Large intestine (tissue), 3 donors: ENCODE results near the gene MLLT3. TPM values are rescaled to one million over a fixed set of nuclear protein-coding genes. Genes with fewer than 3 reads are reported as not detected.

Experiments used
- DNase-seq, 2 donors: peaks; one replicate each; pipeline versions ENCODE4 v3.0.0 to v3.0.0-alpha.2; 2013
- H3K27ac ChIP-seq: one replicate; pipeline ENCODE4 v1.5.1; 2013; ENCODE audit warnings: low read length
- H3K27me3 ChIP-seq: 2 replicates; pipeline ENCODE4 v1.6.1; 2013; ENCODE audit warnings: low read length; ENCODE audit not compliant: control insufficient read depth, insufficient read depth
- H3K36me3 ChIP-seq: 2 replicates; pipeline ENCODE4 v1.6.1; 2013; ENCODE audit warnings: low read length; ENCODE audit not compliant: control insufficient read depth, insufficient read depth
- H3K4me1 ChIP-seq: one replicate; pipeline ENCODE4 v1.6.1; 2013; ENCODE audit warnings: low read length; ENCODE audit not compliant: control insufficient read depth, insufficient read depth
- H3K4me3 ChIP-seq: one replicate; pipeline ENCODE4 v1.5.1; 2013; ENCODE audit warnings: low read length
- H3K9me3 ChIP-seq: one replicate; pipeline ENCODE4 v1.6.1; 2013; ENCODE audit warnings: mild to moderate bottlenecking, low read depth, low read length, moderate library complexity; ENCODE audit not compliant: control insufficient read depth
- WGBS: methylation state at CpG from one replicate; pipeline ENCODE4 v1.1.5; 2013; ENCODE audit warnings: low lambda C conversion rate; ENCODE audit not compliant: insufficient coverage; 5-methylcytosine and 5-hydroxymethylcytosine counted together
- polyA plus RNA-seq: library from polyadenylated mRNA; unstranded; fragments of 120-200 nt; gene quantifications from one replicate; pipeline ENCODE4 v1.2.1, GENCODE V29; 2013

The MLLT3 gene
- polyA plus RNA-seq, 1 donor: 25.0 TPM

- H3K36me3 ChIP-seq: no peaks in the 10 kb centered on the region
- DNase-seq: no peak
- H3K27me3 ChIP-seq: no peaks in the 10 kb centered on the region
- H3K9me3 ChIP-seq: no peaks in the 10 kb centered on the region
- no peak overlapping the region for H3K4me3 ChIP-seq
- H3K4me1 ChIP-seq: peaks cover 20% of the 10 kb centered on the region
- no peak overlapping the region for H3K27ac ChIP-seq
Observed at GRCh38 chr9:20407013-20407412, 215.3 kb downstream of the MLLT3 start.

GRCh38 chr9:20406344-20406743 lies 216.0 kb downstream of the MLLT3 start:
- H3K4me3 ChIP-seq: no peak overlapping the region
- 63% methylated on average over 3 of the region's 4 CpGs for WGBS
- no peak overlapping the region for H3K27ac ChIP-seq
- peaks cover 20% of the 10 kb centered on the region for H3K4me1 ChIP-seq
- H3K36me3 ChIP-seq: no peaks in the 10 kb centered on the region
- no peaks in the 10 kb centered on the region for H3K9me3 ChIP-seq
- H3K27me3 ChIP-seq: no peaks in the 10 kb centered on the region
- DNase-seq: no peak

- Histone ChIP-seq H3K4me3 (no peak overlapping the region), H3K4me1 (peaks cover 20% of the 10 kb centered on the region), H3K9me3 (no peaks in the 10 kb centered on the region), H3K27me3 (no peaks in the 10 kb centered on the region), H3K36me3 (no peaks in the 10 kb centered on the region), H3K27ac (no peak overlapping the region)
- WGBS: no CpG with 5 or more reads among the region's 5 CpGs
- no peak for DNase-seq
Observed at GRCh38 chr9:20405616-20406015, 216.7 kb downstream of the MLLT3 start.

GRCh38 chr9:20405078-20405477 lies 217.2 kb downstream of the MLLT3 start:
- Histone ChIP-seq H3K27ac (no peak overlapping the region), H3K27me3 (no peaks in the 10 kb centered on the region), H3K36me3 (no peaks in the 10 kb centered on the region), H3K9me3 (no peaks in the 10 kb centered on the region), H3K4me1 (peaks cover 20% of the 10 kb centered on the region), H3K4me3 (no peak overlapping the region)
- WGBS: no CpG with 5 or more reads among the region's 1 CpG
- no peak for DNase-seq

- H3K36me3 ChIP-seq: no peaks in the 10 kb centered on the region
- no CpG with 5 or more reads among the region's 7 CpGs for WGBS
- no peaks in the 10 kb centered on the region for H3K27me3 ChIP-seq
- H3K9me3 ChIP-seq: no peaks in the 10 kb centered on the region
- H3K4me1 ChIP-seq: peaks cover 20% of the 10 kb centered on the region
- no peak overlapping the region for H3K27ac ChIP-seq
- H3K4me3 ChIP-seq: no peak overlapping the region
- DNase-seq: no peak
Observed at GRCh38 chr9:20404192-20404813, 218.0 kb downstream of the MLLT3 start.

GRCh38 chr9:20403346-20403745 lies 219.0 kb downstream of the MLLT3 start:
- H3K4me3 ChIP-seq: no peak overlapping the region
- DNase-seq: no peak
- no peaks in the 10 kb centered on the region for H3K27me3 ChIP-seq
- no peak overlapping the region for H3K27ac ChIP-seq
- H3K36me3 ChIP-seq: no peaks in the 10 kb centered on the region
- 92% methylated on average over 2 of the region's 2 CpGs for WGBS
- no peaks in the 10 kb centered on the region for H3K9me3 ChIP-seq
- H3K4me1 ChIP-seq: peaks cover 20% of the 10 kb centered on the region

GRCh38 chr9:20402273-20402875 lies 219.9 kb downstream of the MLLT3 start:
- DNase-seq: no peak
- H3K27me3 ChIP-seq: no peaks in the 10 kb centered on the region
- H3K4me3 ChIP-seq: no peak overlapping the region
- peaks cover 10% of the 10 kb centered on the region for H3K4me1 ChIP-seq
- H3K9me3 ChIP-seq: no peaks in the 10 kb centered on the region
- 86% methylated on average over 1 of the region's 4 CpGs for WGBS
- no peaks in the 10 kb centered on the region for H3K36me3 ChIP-seq
- no peak overlapping the region for H3K27ac ChIP-seq

- no peak for DNase-seq
- no peaks in the 10 kb centered on the region for H3K4me1 ChIP-seq
- no peak overlapping the region for H3K27ac ChIP-seq
- no peaks in the 10 kb centered on the region for H3K9me3 ChIP-seq
- 100% methylated on average over 1 of the region's 8 CpGs for WGBS
- H3K27me3 ChIP-seq: no peaks in the 10 kb centered on the region
- no peaks in the 10 kb centered on the region for H3K36me3 ChIP-seq
- no peak overlapping the region for H3K4me3 ChIP-seq
Observed at GRCh38 chr9:20398536-20399338, 223.6 kb downstream of the MLLT3 start.

- no peaks in the 10 kb centered on the region for H3K4me1 ChIP-seq
- no peak overlapping the region for H3K27ac ChIP-seq
- no peak overlapping the region for H3K4me3 ChIP-seq
- no peaks in the 10 kb centered on the region for H3K9me3 ChIP-seq
- H3K36me3 ChIP-seq: no peaks in the 10 kb centered on the region
- H3K27me3 ChIP-seq: no peaks in the 10 kb centered on the region
- no peak for DNase-seq
- no CpG with 5 or more reads among the region's 4 CpGs for WGBS
Observed at GRCh38 chr9:20397348-20397747, 225.0 kb downstream of the MLLT3 start.

GRCh38 chr9:20396509-20396908 lies 225.8 kb downstream of the MLLT3 start:
- Histone ChIP-seq H3K4me1 (no peaks in the 10 kb centered on the region), H3K9me3 (no peaks in the 10 kb centered on the region), H3K27me3 (no peaks in the 10 kb centered on the region), H3K4me3 (no peak overlapping the region), H3K36me3 (no peaks in the 10 kb centered on the region), H3K27ac (no peak overlapping the region)
- DNase-seq: no peak
- 100% methylated on average over 2 of the region's 2 CpGs for WGBS
